OCI-LY7 (cell line): ENCODE data around the gene PSKH1.

ENCODE experiments used
- EZH2phosphoT487 ChIP-seq: fragments of 200-600 bp; sonication (generic); IDR thresholded peaks from 2 replicates; pipeline ENCODE4 v1.6.1; 2018; ENCODE audit warnings: low read depth, borderline replicate concordance, mild to moderate bottlenecking, mixed run types, antibody characterized with exemption, low read length, moderate library complexity, mixed read lengths
- TF ChIP-seq, protein P1 (sequence below): fragments of 200-600 bp; sonication (generic); conservative IDR thresholded peaks from 2 replicates; pipeline ENCODE4 v1.5.1; 2014; ENCODE audit warnings: mild to moderate bottlenecking, antibody characterized with exemption, low read length, moderate library complexity, mixed read lengths

DNA sequence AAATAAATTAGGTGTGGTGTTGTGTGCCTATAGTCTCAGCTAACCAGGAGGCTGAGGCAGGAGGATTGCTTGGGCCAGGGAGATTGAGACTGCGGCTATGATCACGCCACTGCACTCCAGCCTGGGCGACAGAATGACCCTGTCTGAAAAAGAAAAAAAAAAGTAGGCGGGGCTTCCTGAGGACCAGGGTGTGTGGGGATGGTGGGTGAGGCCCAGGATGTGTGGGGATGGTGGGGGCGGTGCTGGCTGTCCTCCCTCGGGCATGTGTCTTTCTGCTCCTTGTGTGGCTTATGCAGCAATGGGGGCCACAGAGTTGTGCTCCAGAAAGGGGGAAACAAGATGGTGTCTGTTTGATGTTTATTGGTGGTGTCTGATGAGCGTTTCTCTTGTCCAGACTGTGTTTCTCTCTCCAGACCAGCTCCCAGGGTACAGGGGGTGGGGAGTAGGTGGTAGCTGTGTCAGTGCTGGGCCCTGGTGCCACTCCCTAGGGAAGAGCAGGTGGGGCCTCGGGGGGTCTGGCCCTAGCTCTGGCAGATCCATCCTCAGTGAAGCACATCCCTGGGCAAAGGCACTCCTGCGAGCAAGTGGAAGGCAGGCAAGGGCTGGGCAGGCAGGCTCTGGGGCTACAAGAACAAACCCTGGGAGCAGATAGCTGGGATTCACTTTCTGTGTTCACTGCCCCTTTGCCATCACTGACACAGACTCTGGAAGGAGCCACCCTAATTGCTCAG is 48.6 kb downstream of the PSKH1 start:
- TF ChIP-seq, protein P1, sequence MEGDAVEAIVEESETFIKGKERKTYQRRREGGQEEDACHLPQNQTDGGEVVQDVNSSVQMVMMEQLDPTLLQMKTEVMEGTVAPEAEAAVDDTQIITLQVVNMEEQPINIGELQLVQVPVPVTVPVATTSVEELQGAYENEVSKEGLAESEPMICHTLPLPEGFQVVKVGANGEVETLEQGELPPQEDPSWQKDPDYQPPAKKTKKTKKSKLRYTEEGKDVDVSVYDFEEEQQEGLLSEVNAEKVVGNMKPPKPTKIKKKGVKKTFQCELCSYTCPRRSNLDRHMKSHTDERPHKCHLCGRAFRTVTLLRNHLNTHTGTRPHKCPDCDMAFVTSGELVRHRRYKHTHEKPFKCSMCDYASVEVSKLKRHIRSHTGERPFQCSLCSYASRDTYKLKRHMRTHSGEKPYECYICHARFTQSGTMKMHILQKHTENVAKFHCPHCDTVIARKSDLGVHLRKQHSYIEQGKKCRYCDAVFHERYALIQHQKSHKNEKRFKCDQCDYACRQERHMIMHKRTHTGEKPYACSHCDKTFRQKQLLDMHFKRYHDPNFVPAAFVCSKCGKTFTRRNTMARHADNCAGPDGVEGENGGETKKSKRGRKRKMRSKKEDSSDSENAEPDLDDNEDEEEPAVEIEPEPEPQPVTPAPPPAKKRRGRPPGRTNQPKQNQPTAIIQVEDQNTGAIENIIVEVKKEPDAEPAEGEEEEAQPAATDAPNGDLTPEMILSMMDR: no peak
- TF ChIP-seq EZH2phosphoT487: no peak
